NB4 (cell line): ENCODE data around the gene ANKRD24.

Source experiments
- MYC ChIP-seq: IDR thresholded peaks from 2 replicates; pipeline ENCODE4 v1.6.1; 2011; ENCODE audit warnings: low read depth, low read length
- POLR2A ChIP-seq: IDR thresholded peaks from 2 replicates; pipeline ENCODE4 v1.6.1; 2011; ENCODE audit warnings: mild to moderate bottlenecking; ENCODE audit not compliant: insufficient read length; ENCODE audit errors: extremely low read depth
- TF ChIP-seq, protein P1 (sequence below): IDR thresholded peaks from one replicate; pipeline ENCODE4 v1.5.1; 2012; ENCODE audit warnings: low read depth, low read length
- TF ChIP-seq, protein P2 (sequence below): IDR thresholded peaks from 2 replicates; pipeline ENCODE4 v1.6.1; 2011; ENCODE audit warnings: low read depth, low read length

DNA sequence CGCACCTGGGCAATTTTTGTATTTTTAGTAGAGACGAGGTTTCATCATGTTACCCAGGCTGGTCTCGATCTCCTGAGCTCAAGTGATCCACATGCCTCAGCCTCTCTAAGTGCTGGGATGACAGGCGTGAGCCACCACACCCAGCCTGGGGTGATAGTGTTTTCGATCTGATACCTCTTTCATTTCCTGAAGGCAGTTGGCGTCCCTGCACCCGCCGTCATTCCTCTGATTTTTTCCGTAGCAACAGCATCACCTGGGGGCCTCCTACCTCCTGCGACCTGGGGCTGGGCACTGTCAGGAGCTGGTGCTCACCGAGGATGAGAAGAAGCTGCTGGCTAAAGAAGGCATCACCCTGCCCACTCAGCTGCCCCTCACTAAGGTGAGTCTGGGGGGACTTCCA, 18.2 kb upstream of the ANKRD24 start:
- TF ChIP-seq, protein P1, sequence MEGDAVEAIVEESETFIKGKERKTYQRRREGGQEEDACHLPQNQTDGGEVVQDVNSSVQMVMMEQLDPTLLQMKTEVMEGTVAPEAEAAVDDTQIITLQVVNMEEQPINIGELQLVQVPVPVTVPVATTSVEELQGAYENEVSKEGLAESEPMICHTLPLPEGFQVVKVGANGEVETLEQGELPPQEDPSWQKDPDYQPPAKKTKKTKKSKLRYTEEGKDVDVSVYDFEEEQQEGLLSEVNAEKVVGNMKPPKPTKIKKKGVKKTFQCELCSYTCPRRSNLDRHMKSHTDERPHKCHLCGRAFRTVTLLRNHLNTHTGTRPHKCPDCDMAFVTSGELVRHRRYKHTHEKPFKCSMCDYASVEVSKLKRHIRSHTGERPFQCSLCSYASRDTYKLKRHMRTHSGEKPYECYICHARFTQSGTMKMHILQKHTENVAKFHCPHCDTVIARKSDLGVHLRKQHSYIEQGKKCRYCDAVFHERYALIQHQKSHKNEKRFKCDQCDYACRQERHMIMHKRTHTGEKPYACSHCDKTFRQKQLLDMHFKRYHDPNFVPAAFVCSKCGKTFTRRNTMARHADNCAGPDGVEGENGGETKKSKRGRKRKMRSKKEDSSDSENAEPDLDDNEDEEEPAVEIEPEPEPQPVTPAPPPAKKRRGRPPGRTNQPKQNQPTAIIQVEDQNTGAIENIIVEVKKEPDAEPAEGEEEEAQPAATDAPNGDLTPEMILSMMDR: no peak
- TF ChIP-seq MYC (no peak), POLR2A (no peak)
- TF ChIP-seq, protein P2, sequence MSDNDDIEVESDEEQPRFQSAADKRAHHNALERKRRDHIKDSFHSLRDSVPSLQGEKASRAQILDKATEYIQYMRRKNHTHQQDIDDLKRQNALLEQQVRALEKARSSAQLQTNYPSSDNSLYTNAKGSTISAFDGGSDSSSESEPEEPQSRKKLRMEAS: no peak
